LNCAP (cell line): ENCODE results near the gene CERS2.

Source experiments
- CTCF ChIP-seq: fragments of 450-650 bp; IDR thresholded peaks from 2 replicates; pipeline ENCODE4 v1.5.1; 2017; ENCODE audit warnings: mild to moderate bottlenecking

The CERS2 gene

GRCh38 chr1:150974580-150975478 lies at the start of gene CERS2:
Gene CERS2 (minus strand): TSS chr1:150974835. CDS start chr1:150969090, 5,745 bp downstream.
- TF ChIP-seq CTCF = no peak

- TF ChIP-seq CTCF = no peak
These were observed 38.9 kb upstream of the CERS2 start for GRCh38 chr1:151013518-151013917.

GRCh38 chr1:151012684-151013471 lies 38.2 kb upstream of the CERS2 start:
- TF ChIP-seq CTCF = no peak

- TF ChIP-seq CTCF = no peak
These were observed 36.7 kb upstream of the CERS2 start for GRCh38 chr1:151011154-151011850.

- no peak for TF ChIP-seq CTCF
These were observed 35.7 kb upstream of the CERS2 start for GRCh38 chr1:151010346-151010726.

- TF ChIP-seq CTCF = no peak
These were observed 35.2 kb upstream of the CERS2 start for GRCh38 chr1:151009674-151010345.

- no peak for TF ChIP-seq CTCF
These were observed 34.6 kb upstream of the CERS2 start for GRCh38 chr1:151009206-151009587.
